Endothelial cell of umbilical vein (primary cell): ENCODE results near the gene PLEKHH3. TPM values are rescaled to one million over a fixed set of nuclear protein-coding genes. Genes with fewer than 3 reads are reported as not detected.

ENCODE experiments used
- BruUV-seq: library from RNA; stranded (reverse); fragments of 400-500 nt; replicated peaks from 2 replicates; lab custom pipeline; 2021; lab: Mats Ljungman, UMichigan
- CTCF ChIA-PET: fragments of 300-600, 350-600 bp; sonication (Branson Sonifier 250); formaldehyde crosslinking; loops from one replicate; lab custom pipeline; 2021; ENCODE audit warnings: antibody characterized with exemption, inconsistent platforms; lab: Charles Lee
- POLR2A ChIA-PET: fragments of 300-600, 350-600 bp; sonication (Branson Sonifier 250); formaldehyde crosslinking; loops from one replicate; lab custom pipeline; 2021; ENCODE audit warnings: antibody characterized with exemption, inconsistent platforms; lab: Charles Lee
- DNase-seq: peaks from one replicate; pipeline ENCODE4 v3.0.0-alpha.2; 2011; ENCODE audit warnings: low read depth, low spot score
- FAIRE-seq: peaks from 2 replicates; lab custom pipeline; 2011; peaks lifted over from hg19 to GRCh38; lab: Jason Lieb, UNC
- H2AFZ ChIP-seq: 2 replicates; pipeline ENCODE4 v1.6.0; 2012; ENCODE audit warnings: low read depth, low read length, control low read depth, inconsistent platforms
- H3K27ac ChIP-seq: 2 replicates; pipeline ENCODE4 v1.5.1; 2011; ENCODE audit warnings: low read depth, mild to moderate bottlenecking, control low read depth, low read length, moderate library complexity; ENCODE audit not compliant: insufficient read depth
- H3K27me3 ChIP-seq, 2 experiments: 2 replicates each; pipeline versions ENCODE4 v1.6.0 to v1.6.1; 2011; ENCODE audit warnings: low read length in 2 of 2, mixed read lengths in 1 of 2; ENCODE audit not compliant: control insufficient read depth in 2 of 2, insufficient read depth in 2 of 2
- H3K36me3 ChIP-seq, 2 experiments: 2 replicates in 1 of 2; 3 replicates in 1 of 2; pipeline ENCODE4 v1.5.1; 2011; ENCODE audit warnings: low read length in 2 of 2, mild to moderate bottlenecking in 1 of 2, moderate library complexity in 1 of 2; ENCODE audit not compliant: control insufficient read depth in 2 of 2, insufficient read depth in 2 of 2; ENCODE audit errors: extremely low read depth in 1 of 2
- H3K4me1 ChIP-seq: 3 replicates; pipeline ENCODE4 v1.5.1; 2011; ENCODE audit warnings: mild to moderate bottlenecking, low read length; ENCODE audit not compliant: control insufficient read depth, insufficient read depth; ENCODE audit errors: extremely low read depth
- H3K4me2 ChIP-seq: 2 replicates; pipeline ENCODE4 v1.6.1; 2011; ENCODE audit warnings: low read length, control low read depth, mixed read lengths; ENCODE audit not compliant: insufficient read depth
- H3K4me3 ChIP-seq, 3 experiments: fragments of 200-600 bp in 1 of 3; sonication (generic), shearing (Covaris generic) in 1 of 3; replicated peaks in 1 of 3; 2 replicates each; pipeline ENCODE4 v1.5.1; 2011 to 2016; ENCODE audit warnings: control low read depth in 3 of 3, low read length in 3 of 3, mild to moderate bottlenecking in 2 of 3, inconsistent platforms in 1 of 3, low read depth in 1 of 3, moderate library complexity in 1 of 3; ENCODE audit not compliant: insufficient read depth in 1 of 3
- H3K79me2 ChIP-seq: 2 replicates; pipeline ENCODE4 v1.6.0; 2012; ENCODE audit warnings: low read length, inconsistent platforms; ENCODE audit not compliant: control insufficient read depth, insufficient read depth
- H3K9ac ChIP-seq: replicated peaks from 2 replicates; pipeline ENCODE3; 2011; ENCODE audit warnings: low read length, control low read depth; ENCODE audit not compliant: insufficient read depth; ENCODE audit errors: extremely low read depth
- H3K9me1 ChIP-seq: replicated peaks from 3 replicates; pipeline ENCODE4 v1.6.0; 2011; ENCODE audit warnings: mild to moderate bottlenecking, low read length; ENCODE audit not compliant: control insufficient read depth, insufficient read depth; ENCODE audit errors: extremely low read depth
- H3K9me3 ChIP-seq: replicated peaks from 2 replicates; pipeline ENCODE4 v1.5.1; 2012; ENCODE audit warnings: low read length, inconsistent platforms; ENCODE audit not compliant: control insufficient read depth, insufficient read depth
- H4K20me1 ChIP-seq: replicated peaks from 2 replicates; pipeline ENCODE3; 2011; ENCODE audit warnings: mild to moderate bottlenecking, low read length; ENCODE audit not compliant: control insufficient read depth, insufficient read depth; ENCODE audit errors: extremely low read depth
- CTCF ChIP-seq, 2 donors: IDR thresholded peaks; 1 replicate in 1 of 2; 2 replicates in 1 of 2; pipeline ENCODE4 v1.5.1; 2011; ENCODE audit warnings: low read length in 2 of 2, mild to moderate bottlenecking in 2 of 2, moderate library complexity in 2 of 2, control low read depth in 1 of 2, inconsistent platforms in 1 of 2, low read depth in 1 of 2; ENCODE audit not compliant: insufficient read depth in 1 of 2; ENCODE audit errors: extremely low read depth in 1 of 2
- EZH2 ChIP-seq: IDR thresholded peaks from 2 replicates; pipeline ENCODE4 v1.6.1; 2012; ENCODE audit warnings: borderline replicate concordance, low read depth, mild to moderate bottlenecking, moderate library complexity, low read length, inconsistent platforms; ENCODE audit not compliant: severe bottlenecking
- FOS ChIP-seq: IDR thresholded peaks from 2 replicates; pipeline ENCODE4 v1.6.1; 2011; ENCODE audit warnings: mild to moderate bottlenecking, low read length, moderate library complexity, borderline replicate concordance; ENCODE audit not compliant: insufficient read depth
- GATA2 ChIP-seq: IDR thresholded peaks from 2 replicates; pipeline ENCODE4 v1.7.0; 2011; ENCODE audit warnings: low read depth, mild to moderate bottlenecking, moderate library complexity, mixed read lengths, low read length; ENCODE audit not compliant: insufficient read length, insufficient read depth
- JUN ChIP-seq: IDR thresholded peaks from 2 replicates; pipeline ENCODE4 v1.6.1; 2011; ENCODE audit warnings: borderline replicate concordance, low read depth; ENCODE audit not compliant: insufficient read length, insufficient read depth
- MAX ChIP-seq: IDR thresholded peaks from 2 replicates; pipeline ENCODE4 v1.6.1; 2011; ENCODE audit not compliant: insufficient read depth, insufficient read length
- MYC ChIP-seq: IDR thresholded peaks from one replicate; pipeline ENCODE4 v1.6.1; 2011; ENCODE audit warnings: mild to moderate bottlenecking, low read depth, low read length
- POLR2A ChIP-seq: IDR thresholded peaks from 2 replicates; pipeline ENCODE4 v1.6.1; 2012; ENCODE audit warnings: low read depth, mild to moderate bottlenecking, control low read depth, low read length
- POLR2AphosphoS5 ChIP-seq: IDR thresholded peaks from 2 replicates; pipeline ENCODE4 v1.6.1; 2012; ENCODE audit warnings: low read depth, mild to moderate bottlenecking, control low read depth, low read length, moderate library complexity; ENCODE audit not compliant: insufficient read depth
- dilution Hi-C: fragments of 300-500 bp; cut with MboI; formaldehyde crosslinking; loops from one replicate; pipeline ENCODE4 v1.15.0; 2019; ENCODE audit warnings: low sequenced_read_pairs; ENCODE audit not compliant: extremely low pct_ligation_motif_present
- intact Hi-C: fragments of 100-400 bp; cut with micrococcal nuclease; formaldehyde crosslinking; loops from one replicate; pipeline ENCODE4 v1.10.0; 2022
- polyA plus RNA-seq, 4 experiments: library from polyadenylated mRNA; depleted of rRNA in 3 of 4; stranded (reverse) in 3 of 4; unstranded in 1 of 4; fragments of >200 nt; gene quantifications; 2 replicates each; pipeline versions ENCODE4 v1.2.1 to v1.2.3, GENCODE V29; 2011 to 2012; ENCODE audit warnings: missing spikeins in 1 of 4
- total RNA-seq: library from RNA; stranded (reverse); gene quantifications from 2 replicates; pipeline ENCODE4 v1.2.3, GENCODE V29; 2021

Gene PLEKHH3
- total and polyA plus RNA-seq, 2 donors (not counting 3 experiments of a cell fraction or from before 2014, with no cell fraction given) = 5.4 to 11.3 TPM

DNA sequence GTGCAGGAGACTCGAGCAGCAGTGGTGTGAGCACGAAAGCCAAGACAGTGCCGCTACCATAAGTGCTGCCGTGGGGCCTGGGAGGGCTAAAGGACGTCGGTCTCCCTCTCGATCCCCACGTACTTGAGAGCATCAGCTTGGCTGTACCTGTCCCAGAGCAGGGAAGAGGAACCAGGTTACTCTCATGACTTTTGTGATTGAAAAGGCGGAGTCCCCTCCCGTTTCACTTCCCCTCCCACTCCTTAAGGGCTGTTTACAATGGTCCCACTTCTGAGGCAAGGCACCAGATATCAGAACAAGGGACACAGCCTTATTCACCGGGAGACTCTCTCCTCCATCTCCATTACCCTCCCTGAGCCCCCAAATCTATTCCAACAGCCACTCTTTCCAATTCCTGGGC is 25.7 kb upstream of the PLEKHH3 start:
- no TSS peak for BruUV-seq
- Histone ChIP-seq H3K4me3 (no peak overlapping the region), H3K9me3 (no peaks in the 10 kb centered on the region), H3K27me3 (no peaks in the 10 kb centered on the region), H3K9ac (no peak overlapping the region), H3K27ac (no peak overlapping the region), H3K9me1 (no peaks in the 10 kb centered on the region), H3K79me2 (no peaks in the 10 kb centered on the region), H4K20me1 (no peaks in the 10 kb centered on the region), H3K4me1 (no peaks in the 10 kb centered on the region), H3K36me3 (peaks cover 13 to 41% of the 10 kb centered on the region in 2 experiments), H2AFZ (no peak overlapping the region), H3K4me2 (no peak overlapping the region)
- dilution Hi-C loops = no loop called here
- ChIA-PET CTCF (interaction anchor here (1.0 kb wide), 1 partner anchor 125 kb away, joined by 3 read pairs; the partner anchor contains the start of gene PSMC3IP), POLR2A (no interaction called here)
- intact Hi-C loops = no loop called here
- no peak for TF ChIP-seq POLR2A
- TF ChIP-seq POLR2AphosphoS5 = no peak
- TF ChIP-seq EZH2 = no peak
- TF ChIP-seq GATA2 = no peak
- TF ChIP-seq JUN = no peak
- TF ChIP-seq MAX = no peak
- no peak for TF ChIP-seq MYC
- TF ChIP-seq CTCF (IDR thresholded peaks at IDR 0.05; ENCODE audit: extremely low read depth in 1 of 2, insufficient read depth in 1 of 2, low read depth in 1 of 2, low read length in 2 of 2) = no peak
- TF ChIP-seq FOS = no peak
- no peak for DNase-seq
- FAIRE-seq = no peak
